Measurements from ENCODE around the gene MRPL47.

DNA sequence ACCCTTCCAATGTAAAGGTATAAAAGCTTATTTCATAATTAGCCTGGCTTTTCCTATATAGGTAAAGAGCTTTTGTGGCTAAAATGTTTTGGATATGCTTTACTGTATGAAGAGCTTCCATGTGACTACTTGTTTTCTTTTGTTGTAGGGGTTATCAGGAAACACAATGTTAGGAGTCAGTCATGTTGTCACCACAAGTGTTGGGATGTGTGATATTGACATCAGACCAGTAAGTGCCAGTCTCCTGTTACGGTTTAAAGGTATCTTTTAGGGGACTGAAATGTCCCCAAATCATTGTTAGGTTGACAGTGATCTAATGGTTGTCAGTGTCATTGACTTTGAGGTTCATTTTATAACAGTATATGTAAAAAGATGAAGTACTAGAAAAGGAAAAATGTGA is 23.4 kb downstream of the MRPL47 start:
- TF ChIP-seq POLR2A (IDR thresholded peaks at IDR 0.05) = no peak
- TF ChIP-seq, protein P1, sequence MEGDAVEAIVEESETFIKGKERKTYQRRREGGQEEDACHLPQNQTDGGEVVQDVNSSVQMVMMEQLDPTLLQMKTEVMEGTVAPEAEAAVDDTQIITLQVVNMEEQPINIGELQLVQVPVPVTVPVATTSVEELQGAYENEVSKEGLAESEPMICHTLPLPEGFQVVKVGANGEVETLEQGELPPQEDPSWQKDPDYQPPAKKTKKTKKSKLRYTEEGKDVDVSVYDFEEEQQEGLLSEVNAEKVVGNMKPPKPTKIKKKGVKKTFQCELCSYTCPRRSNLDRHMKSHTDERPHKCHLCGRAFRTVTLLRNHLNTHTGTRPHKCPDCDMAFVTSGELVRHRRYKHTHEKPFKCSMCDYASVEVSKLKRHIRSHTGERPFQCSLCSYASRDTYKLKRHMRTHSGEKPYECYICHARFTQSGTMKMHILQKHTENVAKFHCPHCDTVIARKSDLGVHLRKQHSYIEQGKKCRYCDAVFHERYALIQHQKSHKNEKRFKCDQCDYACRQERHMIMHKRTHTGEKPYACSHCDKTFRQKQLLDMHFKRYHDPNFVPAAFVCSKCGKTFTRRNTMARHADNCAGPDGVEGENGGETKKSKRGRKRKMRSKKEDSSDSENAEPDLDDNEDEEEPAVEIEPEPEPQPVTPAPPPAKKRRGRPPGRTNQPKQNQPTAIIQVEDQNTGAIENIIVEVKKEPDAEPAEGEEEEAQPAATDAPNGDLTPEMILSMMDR (IDR thresholded peaks at IDR 0.05) = no peak

Measured in thyroid gland (tissue), 4 donors.